Measurements from ENCODE around the gene NRDC. TPM values are rescaled to one million over a fixed set of nuclear protein-coding genes. Genes with fewer than 3 reads are reported as not detected.

NRDC gene, protein sequence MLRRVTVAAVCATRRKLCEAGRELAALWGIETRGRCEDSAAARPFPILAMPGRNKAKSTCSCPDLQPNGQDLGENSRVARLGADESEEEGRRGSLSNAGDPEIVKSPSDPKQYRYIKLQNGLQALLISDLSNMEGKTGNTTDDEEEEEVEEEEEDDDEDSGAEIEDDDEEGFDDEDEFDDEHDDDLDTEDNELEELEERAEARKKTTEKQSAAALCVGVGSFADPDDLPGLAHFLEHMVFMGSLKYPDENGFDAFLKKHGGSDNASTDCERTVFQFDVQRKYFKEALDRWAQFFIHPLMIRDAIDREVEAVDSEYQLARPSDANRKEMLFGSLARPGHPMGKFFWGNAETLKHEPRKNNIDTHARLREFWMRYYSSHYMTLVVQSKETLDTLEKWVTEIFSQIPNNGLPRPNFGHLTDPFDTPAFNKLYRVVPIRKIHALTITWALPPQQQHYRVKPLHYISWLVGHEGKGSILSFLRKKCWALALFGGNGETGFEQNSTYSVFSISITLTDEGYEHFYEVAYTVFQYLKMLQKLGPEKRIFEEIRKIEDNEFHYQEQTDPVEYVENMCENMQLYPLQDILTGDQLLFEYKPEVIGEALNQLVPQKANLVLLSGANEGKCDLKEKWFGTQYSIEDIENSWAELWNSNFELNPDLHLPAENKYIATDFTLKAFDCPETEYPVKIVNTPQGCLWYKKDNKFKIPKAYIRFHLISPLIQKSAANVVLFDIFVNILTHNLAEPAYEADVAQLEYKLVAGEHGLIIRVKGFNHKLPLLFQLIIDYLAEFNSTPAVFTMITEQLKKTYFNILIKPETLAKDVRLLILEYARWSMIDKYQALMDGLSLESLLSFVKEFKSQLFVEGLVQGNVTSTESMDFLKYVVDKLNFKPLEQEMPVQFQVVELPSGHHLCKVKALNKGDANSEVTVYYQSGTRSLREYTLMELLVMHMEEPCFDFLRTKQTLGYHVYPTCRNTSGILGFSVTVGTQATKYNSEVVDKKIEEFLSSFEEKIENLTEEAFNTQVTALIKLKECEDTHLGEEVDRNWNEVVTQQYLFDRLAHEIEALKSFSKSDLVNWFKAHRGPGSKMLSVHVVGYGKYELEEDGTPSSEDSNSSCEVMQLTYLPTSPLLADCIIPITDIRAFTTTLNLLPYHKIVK
- 111 TPM for total RNA-seq
- long read RNA-seq, transcript NRDC-201 (31 exons, 3,691 nt) = major isoform, 68 of 154 reads
- long read RNA-seq, transcript NRDC-202 (33 exons, 3,895 nt) = minor isoform, 11 of 154 reads
- long read RNA-seq, partial matches to known transcripts = 52 of 154 reads
- long read RNA-seq, other reads (novel, unspliced or antisense) = 20 of 154 reads

GRCh38 chr1:51878616-51879336 lies at the start of gene NRDC:
TSS of gene NRDC (minus strand) at chr1:51878727. CDS start at chr1:51878615, 112 bp downstream.
- intact Hi-C loops (cut with DNase I) = loop anchor here (5.0 kb wide), 1 partner anchor 261 kb away; the partner anchor contains the start of gene OSBPL9
- peak; percentile 99 for DNase-seq (ENCODE audit: low spot score)

GRCh38 chr1:51927029-51927428 lies 48.5 kb upstream of the NRDC start:
- intact Hi-C loops (cut with DNase I) = no loop called here
- no peak for DNase-seq (ENCODE audit: low spot score)

DNA sequence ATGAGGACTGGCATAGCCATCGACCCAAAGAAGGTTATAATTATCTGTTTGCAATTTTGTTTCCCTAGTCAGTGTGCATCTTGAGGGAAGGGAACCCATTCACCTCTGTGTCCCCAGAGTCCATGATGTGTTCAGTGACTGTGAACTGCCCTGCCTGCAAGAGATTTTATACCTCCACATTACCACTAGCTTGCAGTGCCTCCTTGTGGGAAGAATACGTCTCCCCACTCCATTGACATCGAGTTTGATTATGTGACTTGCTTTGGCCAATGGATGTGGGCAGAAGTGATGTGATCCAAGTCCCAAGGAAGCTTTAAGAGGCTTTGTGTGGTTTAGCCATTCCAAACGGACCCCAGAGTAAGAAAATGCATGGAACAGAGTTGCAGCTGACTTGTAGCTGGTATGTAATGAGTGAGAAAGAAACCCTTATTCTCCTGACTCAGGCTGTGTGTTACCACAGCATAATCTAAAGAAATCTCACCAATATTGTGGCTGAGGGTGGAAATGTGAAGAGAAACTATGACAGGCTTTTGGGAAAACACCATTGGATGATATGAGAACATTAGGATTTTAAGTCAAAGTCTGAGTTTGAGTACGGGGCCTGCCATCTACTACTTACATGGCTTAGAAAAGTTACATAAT lies 47.8 kb upstream of the NRDC start:
- DNase-seq (ENCODE audit: low spot score) = no peak
- intact Hi-C loops (cut with DNase I) = no loop called here

DNA sequence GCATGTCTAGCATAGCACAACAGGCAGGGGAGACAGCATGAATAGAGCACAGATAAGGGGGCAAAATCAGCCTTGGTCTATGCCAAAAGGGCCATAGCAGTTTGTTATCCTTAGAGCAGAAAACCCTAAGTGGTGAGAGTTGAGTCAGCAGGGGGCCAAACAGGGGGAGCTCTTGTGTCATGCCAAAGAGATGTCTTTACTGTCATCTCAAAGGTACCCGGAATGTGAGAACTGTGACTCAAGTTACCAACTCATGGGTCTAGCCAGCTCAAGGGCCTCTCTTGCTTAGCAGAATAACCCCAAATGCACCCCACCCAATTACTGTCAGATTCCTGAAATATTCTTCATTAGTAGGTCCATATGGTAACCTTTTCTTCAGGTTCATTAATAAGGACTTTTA lies 45.9 kb upstream of the NRDC start:
- DNase-seq (ENCODE audit: low spot score) = no peak
- intact Hi-C loops (cut with DNase I) = no loop called here

- DNase-seq (ENCODE audit: low spot score) = no peak
- intact Hi-C loops (cut with DNase I) = no loop called here
Measured at GRCh38 chr1:51922040-51922439, 43.5 kb upstream of the NRDC start.

DNA sequence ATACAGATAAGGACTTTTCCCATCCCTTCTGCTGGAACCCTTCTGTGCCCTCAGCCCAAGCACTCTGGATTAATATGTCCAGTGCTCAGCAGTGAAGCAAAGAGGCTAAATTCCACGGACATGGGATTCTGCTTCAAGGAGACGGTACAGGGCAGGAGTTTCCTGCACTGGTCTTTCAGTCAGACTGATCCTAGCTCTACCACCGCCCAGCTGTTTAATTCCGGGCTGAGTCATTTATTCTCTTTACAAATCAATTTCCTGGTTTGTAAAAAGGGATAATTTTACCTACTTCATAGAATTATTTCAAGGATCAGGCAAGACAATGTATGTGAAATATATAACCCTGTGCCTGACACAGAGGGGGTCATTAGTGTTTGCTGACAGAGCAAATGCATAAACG lies 41.6 kb upstream of the NRDC start:
- intact Hi-C loops (cut with DNase I) = no loop called here

GRCh38 chr1:51919684-51920083 lies 41.2 kb upstream of the NRDC start:
- no peak for DNase-seq (ENCODE audit: low spot score)
- intact Hi-C loops (cut with DNase I) = no loop called here

More for the DNA sequence above, 41.6 kb upstream of the NRDC start:
- no peak for DNase-seq (ENCODE audit: low spot score)

GRCh38 chr1:51916587-51917405 lies 38.3 kb upstream of the NRDC start:
- no peak for DNase-seq (ENCODE audit: low spot score)
- intact Hi-C loops (cut with DNase I) = no loop called here

- no peak for DNase-seq (ENCODE audit: low spot score)
- intact Hi-C loops (cut with DNase I) = no loop called here
Measured at GRCh38 chr1:51915951-51916350, 37.4 kb upstream of the NRDC start.

DNA sequence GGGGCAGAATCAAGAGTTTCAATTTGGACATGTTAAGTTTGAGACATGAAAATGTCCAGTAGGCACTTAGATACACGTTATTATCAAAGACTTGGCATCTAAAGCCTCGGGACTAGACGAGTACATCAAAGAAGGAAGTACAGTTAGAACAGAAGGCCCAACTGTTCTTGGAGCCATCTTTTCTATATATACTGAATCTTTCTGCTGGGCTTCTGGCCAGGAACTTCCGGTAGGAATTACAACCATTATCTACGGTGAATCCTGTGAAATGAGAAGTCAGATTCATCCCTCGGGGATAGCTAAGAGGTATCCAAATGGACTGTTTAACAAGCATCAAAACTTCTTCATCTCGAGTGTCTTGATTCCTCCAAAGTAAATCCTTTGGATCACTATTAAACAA lies 34.4 kb upstream of the NRDC start:
- DNase-seq (ENCODE audit: low spot score) = no peak
- intact Hi-C loops (cut with DNase I) = no loop called here

GRCh38 chr1:51910221-51911000 lies 31.9 kb upstream of the NRDC start:
- DNase-seq (ENCODE audit: low spot score) = no peak
- intact Hi-C loops (cut with DNase I) = no loop called here

DNA sequence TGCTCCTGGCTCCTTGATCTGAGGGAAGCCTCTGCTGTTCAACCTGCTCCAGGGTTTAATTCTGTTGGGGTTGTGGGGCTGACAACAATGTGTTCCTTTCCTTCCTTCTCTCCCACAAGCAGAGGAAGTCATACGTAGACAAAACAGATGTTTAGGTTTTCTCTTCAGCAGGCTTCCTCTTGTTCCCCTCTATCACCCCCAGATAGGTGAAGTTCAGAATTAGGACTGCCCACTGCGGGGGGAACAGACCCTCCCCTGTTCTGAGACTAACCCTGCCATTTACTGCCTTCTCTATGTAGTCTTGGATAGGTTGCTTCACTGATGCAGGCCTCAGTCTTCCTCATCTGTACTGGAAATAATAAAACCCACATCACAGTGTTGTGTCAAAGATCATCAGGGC lies 30.0 kb upstream of the NRDC start:
- DNase-seq (ENCODE audit: low spot score) = no peak
- intact Hi-C loops (cut with DNase I) = no loop called here

- intact Hi-C loops (cut with DNase I) = no loop called here
- DNase-seq (ENCODE audit: low spot score) = no peak
Measured at GRCh38 chr1:51907079-51907702, 28.7 kb upstream of the NRDC start.

DNA sequence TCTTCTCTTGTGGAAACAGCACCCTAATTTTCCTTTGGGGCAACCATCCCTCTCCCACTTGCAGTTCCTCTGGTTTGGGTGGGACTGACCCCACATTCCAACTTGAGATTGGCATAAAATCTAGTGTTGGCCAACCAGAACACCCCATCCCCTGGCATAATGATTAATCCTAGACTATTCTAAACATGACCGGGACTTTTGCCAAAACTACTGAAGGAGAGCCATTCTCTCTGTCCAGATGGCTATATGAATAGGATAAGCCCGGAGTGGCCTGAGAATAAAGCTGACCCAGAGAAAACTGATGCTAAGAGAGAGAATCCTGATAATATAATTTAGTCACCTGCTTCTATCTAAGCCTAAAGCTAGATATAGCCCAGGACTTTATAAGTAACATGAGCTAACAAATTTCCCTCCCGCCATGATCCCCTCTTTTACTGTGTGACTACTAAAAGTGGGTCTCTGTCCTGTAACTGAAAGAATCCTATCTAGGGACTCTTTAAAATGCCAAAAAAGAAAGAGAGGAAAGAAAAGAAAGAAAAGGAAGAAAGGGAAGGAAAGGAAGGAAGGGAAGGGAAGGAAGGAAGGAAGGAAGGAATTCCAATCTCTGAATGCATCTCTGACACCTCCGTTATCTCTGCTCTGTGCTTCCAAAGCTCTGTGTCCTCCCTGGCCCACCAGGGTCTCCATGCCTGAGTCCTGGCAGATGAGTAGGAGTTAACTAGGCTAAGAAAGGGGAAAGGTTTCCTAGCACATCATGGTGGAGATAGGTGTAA lies 28.0 kb upstream of the NRDC start:
- DNase-seq (ENCODE audit: low spot score) = no peak
- intact Hi-C loops (cut with DNase I) = no loop called here

GRCh38 chr1:51902456-51902855 lies 23.9 kb upstream of the NRDC start:
- intact Hi-C loops (cut with DNase I) = no loop called here

DNA sequence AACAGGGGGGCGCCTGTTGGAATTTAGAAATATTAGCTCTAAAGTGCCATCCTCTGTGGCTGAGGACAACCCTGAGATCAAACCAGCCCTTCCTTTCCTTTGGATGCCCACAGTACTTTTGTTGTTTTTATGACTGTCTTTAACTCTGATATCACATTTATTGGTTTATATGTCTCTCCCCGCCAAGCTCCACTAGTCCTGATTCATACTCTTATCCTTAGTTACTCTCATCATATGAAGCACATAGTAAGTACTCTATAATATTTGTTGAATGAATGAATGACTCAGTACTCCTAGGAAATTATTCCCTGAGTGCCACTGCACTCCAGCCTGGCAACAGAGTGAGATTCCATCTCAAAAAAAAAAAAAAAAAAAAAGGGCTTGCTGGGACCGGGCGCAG lies 22.6 kb upstream of the NRDC start:
- intact Hi-C loops (cut with DNase I) = no loop called here
- DNase-seq (ENCODE audit: low spot score) = no peak

More at GRCh38 chr1:51902456-51902855, 23.9 kb upstream of the NRDC start:
- DNase-seq (ENCODE audit: low spot score) = no peak

Measured in cardiac septum (tissue), 1 donor.